ENCODE data around the gene DNAJC3. TPM values are rescaled to one million over a fixed set of nuclear protein-coding genes. Genes with fewer than 3 reads are reported as not detected.

Gene DNAJC3
- total RNA-seq, 1 experiment from 2014 or later, result 21.2 TPM

DNA sequence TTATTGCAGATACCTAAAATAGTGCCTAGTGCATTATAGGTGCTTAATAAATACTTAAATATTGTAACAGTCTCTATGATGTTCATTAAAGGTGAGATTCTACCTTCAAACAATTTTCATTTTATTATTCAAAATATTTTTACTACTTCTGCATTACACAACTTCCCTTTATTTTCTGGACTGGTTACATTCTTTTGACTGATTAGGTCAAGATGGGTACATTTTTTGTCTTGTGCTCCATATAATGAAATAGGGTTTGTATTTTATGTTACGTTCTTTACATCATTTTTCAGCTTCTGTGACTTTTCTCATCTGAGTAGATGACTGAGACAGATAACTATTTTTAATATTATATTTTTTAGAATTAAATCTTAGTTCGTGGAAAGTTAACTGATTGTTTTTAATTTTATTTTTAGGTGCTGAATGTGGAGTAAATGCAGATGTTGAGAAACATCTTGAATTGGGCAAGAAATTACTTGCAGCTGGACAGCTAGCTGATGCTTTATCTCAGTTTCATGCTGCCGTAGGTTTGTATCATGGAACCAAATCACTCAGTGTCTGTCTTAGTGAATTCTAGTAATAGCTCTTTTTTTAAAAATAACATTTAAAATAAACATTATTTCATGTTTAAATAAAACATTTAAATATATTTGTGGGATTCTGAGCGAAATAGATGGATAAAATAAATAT, 32.0 kb downstream of the DNAJC3 start:
- no CpG with 5 or more reads among the region's 4 CpGs for WGBS (ENCODE audit: extremely low coverage, insufficient read length, low lambda C conversion rate)
- H2BK20ac ChIP-seq (ENCODE audit: low read depth, low read length, poor library complexity, severe bottlenecking), result no peak overlapping the region
- no peaks in the 10 kb centered on the region for H3K79me2 ChIP-seq (ENCODE audit: insufficient read depth, low read length)

More for the DNA sequence above, 32.0 kb downstream of the DNAJC3 start:
- H4K5ac ChIP-seq (ENCODE audit: insufficient read length, low read depth, low read length), result no peak overlapping the region
- H4K91ac ChIP-seq (ENCODE audit: insufficient read length, low read depth, low read length), result no peak overlapping the region
- no peak overlapping the region for H3K27ac ChIP-seq (ENCODE audit: insufficient read length, low read depth, low read length)
- Mint-ChIP-seq H3K27ac (no peak overlapping the region), H3K36me3 (ENCODE audit: insufficient read depth in 1 of 3, low read depth in 3 of 3) (peaks cover 17 to 25% (median 21%) of the 10 kb centered on the region in 3 experiments), H3K27me3 (ENCODE audit: low read depth) (no peaks in the 10 kb centered on the region), H3K9me3 (no peaks in the 10 kb centered on the region; a peak in 2 of 5 replicates), H3K4me1 (no peaks in the 10 kb centered on the region), H3K4me3 (no peak overlapping the region)
- H3K56ac ChIP-seq (ENCODE audit: insufficient read length, low read depth, low read length), result no peak overlapping the region
- no peaks in the 10 kb centered on the region for H3K27me3 ChIP-seq (ENCODE audit: insufficient read depth, low read length)
- H3K4me1 ChIP-seq (ENCODE audit: insufficient read depth, low read length), result no peaks in the 10 kb centered on the region
- no peaks in the 10 kb centered on the region for H3K9me3 ChIP-seq (ENCODE audit: control insufficient read depth, low read depth, low read length)
- H4K8ac ChIP-seq (replicated peaks; ENCODE audit: insufficient read length, low read depth, low read length), result no peak overlapping the region
- TF ChIP-seq, protein P1, sequence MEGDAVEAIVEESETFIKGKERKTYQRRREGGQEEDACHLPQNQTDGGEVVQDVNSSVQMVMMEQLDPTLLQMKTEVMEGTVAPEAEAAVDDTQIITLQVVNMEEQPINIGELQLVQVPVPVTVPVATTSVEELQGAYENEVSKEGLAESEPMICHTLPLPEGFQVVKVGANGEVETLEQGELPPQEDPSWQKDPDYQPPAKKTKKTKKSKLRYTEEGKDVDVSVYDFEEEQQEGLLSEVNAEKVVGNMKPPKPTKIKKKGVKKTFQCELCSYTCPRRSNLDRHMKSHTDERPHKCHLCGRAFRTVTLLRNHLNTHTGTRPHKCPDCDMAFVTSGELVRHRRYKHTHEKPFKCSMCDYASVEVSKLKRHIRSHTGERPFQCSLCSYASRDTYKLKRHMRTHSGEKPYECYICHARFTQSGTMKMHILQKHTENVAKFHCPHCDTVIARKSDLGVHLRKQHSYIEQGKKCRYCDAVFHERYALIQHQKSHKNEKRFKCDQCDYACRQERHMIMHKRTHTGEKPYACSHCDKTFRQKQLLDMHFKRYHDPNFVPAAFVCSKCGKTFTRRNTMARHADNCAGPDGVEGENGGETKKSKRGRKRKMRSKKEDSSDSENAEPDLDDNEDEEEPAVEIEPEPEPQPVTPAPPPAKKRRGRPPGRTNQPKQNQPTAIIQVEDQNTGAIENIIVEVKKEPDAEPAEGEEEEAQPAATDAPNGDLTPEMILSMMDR (conservative IDR thresholded peaks at IDR 0.05), result no peak
- no peak overlapping the region for H3K4me2 ChIP-seq (ENCODE audit: insufficient read depth, insufficient read length, low read length)
- H2BK5ac ChIP-seq (ENCODE audit: insufficient read length, low read length), result no peak overlapping the region
- no peak overlapping the region for H2BK15ac ChIP-seq (ENCODE audit: low read depth, low read length)
- no peak for DNase-seq
- no peaks in the 10 kb centered on the region for H3K23me2 ChIP-seq (ENCODE audit: insufficient read length, low read depth, low read length, poor library complexity, severe bottlenecking)
- no peak overlapping the region for H3K4ac ChIP-seq (ENCODE audit: low read depth, low read length)
- no peak overlapping the region for H3K14ac ChIP-seq (ENCODE audit: insufficient read depth, low read length)
- no peak overlapping the region for H3K23ac ChIP-seq (ENCODE audit: insufficient read length, low read depth, low read length)
- H2BK120ac ChIP-seq (ENCODE audit: low read depth, low read length, poor library complexity, severe bottlenecking), result no peak overlapping the region
- no peaks in the 10 kb centered on the region for H4K20me1 ChIP-seq (ENCODE audit: control insufficient read depth, insufficient read depth, insufficient read length)
- H2BK12ac ChIP-seq (ENCODE audit: insufficient read length, low read depth, low read length), result no peak overlapping the region
- no peak overlapping the region for H3K9ac ChIP-seq (ENCODE audit: extremely low read depth, insufficient read length, low read length)
- no peak overlapping the region for H2AK5ac ChIP-seq (ENCODE audit: insufficient read length, low read length)
- no peak overlapping the region for H2AFZ ChIP-seq (ENCODE audit: low read length)
- no peak overlapping the region for H3K18ac ChIP-seq (ENCODE audit: insufficient read length, low read depth, low read length)
- no peak overlapping the region for H3T11ph ChIP-seq (ENCODE audit: low read length)
- H3K79me1 ChIP-seq (ENCODE audit: insufficient read depth, low read depth, low read length, poor library complexity, severe bottlenecking), result no peaks in the 10 kb centered on the region

All from H9 (cell line).